Esophagus muscularis mucosa (tissue), 4 donors: ENCODE data around the gene ATP2A3. TPM values are rescaled to one million over a fixed set of nuclear protein-coding genes. Genes with fewer than 3 reads are reported as not detected.
A peak's percentile ranks its signal among the peaks of the same experiment; 100 is the strongest.

Experiments used
- DNase-seq: peaks from one replicate; pipeline ENCODE4 v3.0.0-alpha.2; 2017; ENCODE audit errors: extremely low spot score
- H3K27ac ChIP-seq, 4 donors: fragments of 200-600 bp; sonication (generic); replicated peaks in 1 of 4; 1 replicate in 3 of 4; 2 replicates in 1 of 4; pipeline ENCODE4 v1.5.1; 2016 to 2019; ENCODE audit warnings: mild to moderate bottlenecking in 1 of 4
- H3K27me3 ChIP-seq, 4 donors: fragments of 200-600 bp; sonication (generic); one replicate each; pipeline versions ENCODE4 v1.5.1 to v1.6.0; 2016 to 2019
- H3K36me3 ChIP-seq, 4 donors: fragments of 200-600 bp; sonication (generic); one replicate each; pipeline ENCODE4 v1.5.1; 2016 to 2019
- H3K4me1 ChIP-seq, 4 donors: fragments of 200-600 bp; sonication (generic); one replicate each; pipeline ENCODE4 v1.5.1; 2016 to 2019
- H3K4me3 ChIP-seq, 4 donors: fragments of 200-600 bp; sonication (generic); 1 replicate in 2 of 4; 2 replicates in 2 of 4; pipeline ENCODE4 v1.5.1; 2016 to 2019; ENCODE audit warnings: mild to moderate bottlenecking in 4 of 4, moderate library complexity in 1 of 4
- H3K9me3 ChIP-seq, 4 donors: fragments of 200-600 bp; sonication (generic); 1 replicate in 3 of 4; 2 replicates in 1 of 4; pipeline ENCODE4 v1.5.1; 2016 to 2019
- EP300 ChIP-seq: sonication (generic); formaldehyde crosslinking; IDR thresholded peaks from one replicate; pipeline ENCODE4 v1.6.1; 2017; ENCODE audit warnings: antibody characterized with exemption
- POLR2A ChIP-seq: fragments of 450-650 bp; IDR thresholded peaks from one replicate; pipeline ENCODE4 v1.6.1; 2017; ENCODE audit warnings: antibody characterized with exemption, moderate library complexity, mild to moderate bottlenecking, low read depth
- POLR2AphosphoS5 ChIP-seq, 2 donors: sonication (generic); formaldehyde crosslinking; IDR thresholded peaks; one replicate each; pipeline ENCODE4 v1.6.1; 2017; ENCODE audit warnings: antibody characterized with exemption in 2 of 2
- WGBS: methylation state at CpG from one replicate; pipeline ENCODE4 v1.1.5; 2018; 5-methylcytosine and 5-hydroxymethylcytosine counted together
- intact Hi-C: fragments of 100-400 bp; cut with DNase I; formaldehyde crosslinking; loops from one replicate; pipeline ENCODE4 v1.15.1; 2023
- total RNA-seq, 4 donors: library from RNA; depleted of rRNA; stranded (reverse); fragments of >200 nt; gene quantifications; one replicate each; pipeline versions ENCODE4 v1.1.0 to v1.2.1, GENCODE V29; 2016
- TF ChIP-seq, protein P1 (sequence below), 3 experiments: fragments of 200-600 bp in 2 of 3; fragments of 450-650 bp in 1 of 3; sonication (generic) in 2 of 3; IDR thresholded peaks; one replicate each; pipeline ENCODE4 v1.5.1; 2017 to 2019; ENCODE audit warnings: antibody characterized with exemption in 3 of 3, mild to moderate bottlenecking in 2 of 3, moderate library complexity in 1 of 3

Gene ATP2A3
- total RNA-seq, 4 donors from 2014 or later: 17.9 to 35.4 (median 24.8) TPM

DNA sequence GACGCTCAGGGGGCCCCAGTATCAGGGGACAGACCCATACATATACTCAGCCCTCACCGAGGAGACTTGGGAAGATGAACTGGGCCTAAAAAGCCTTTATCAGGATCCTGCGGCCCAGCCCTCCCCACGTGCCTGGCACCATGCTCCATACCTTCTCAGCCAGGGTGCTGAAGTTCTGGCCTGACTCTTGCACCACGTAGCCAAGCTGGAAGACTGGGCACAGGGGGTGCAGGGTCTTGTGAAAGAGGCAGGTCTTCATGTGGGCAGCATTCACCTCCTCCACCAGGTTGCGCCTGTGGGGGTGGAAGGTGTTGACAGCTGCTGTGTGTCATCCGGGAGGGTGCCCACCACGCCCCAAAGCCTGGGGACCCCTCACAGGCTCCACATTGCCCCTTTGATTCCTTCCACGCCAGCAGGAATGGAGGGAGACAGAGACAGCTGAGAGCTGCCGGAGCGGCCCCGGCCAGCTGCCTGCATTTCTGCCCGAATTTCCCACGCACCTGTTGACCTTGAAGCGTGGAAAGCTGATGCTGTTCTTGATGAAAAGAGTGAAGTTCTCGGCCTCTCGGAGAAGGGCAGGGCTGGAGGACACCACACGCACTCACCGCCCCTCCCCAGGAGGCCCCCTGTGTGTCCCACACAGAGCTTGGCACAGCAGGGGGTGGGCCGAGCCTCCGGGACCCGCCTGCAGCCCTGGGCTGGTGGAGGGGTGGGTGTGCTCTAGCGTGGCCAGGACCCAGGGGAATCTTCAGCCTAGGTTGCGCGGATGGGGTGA is 61.0 kb downstream of the ATP2A3 start:
- Histone ChIP-seq H3K9me3 (no peaks in the 10 kb centered on the region), H3K4me1 (no peaks in the 10 kb centered on the region), H3K4me3 (no peak overlapping the region), H3K36me3 (no peaks in the 10 kb centered on the region), H3K27ac (no peak overlapping the region), H3K27me3 (no peaks in the 10 kb centered on the region)
- intact Hi-C loops: no loop called here
- TF ChIP-seq EP300 (no peak), POLR2AphosphoS5 (IDR thresholded peaks at IDR 0.05) (no peak), POLR2A (no peak)
- TF ChIP-seq, protein P1, sequence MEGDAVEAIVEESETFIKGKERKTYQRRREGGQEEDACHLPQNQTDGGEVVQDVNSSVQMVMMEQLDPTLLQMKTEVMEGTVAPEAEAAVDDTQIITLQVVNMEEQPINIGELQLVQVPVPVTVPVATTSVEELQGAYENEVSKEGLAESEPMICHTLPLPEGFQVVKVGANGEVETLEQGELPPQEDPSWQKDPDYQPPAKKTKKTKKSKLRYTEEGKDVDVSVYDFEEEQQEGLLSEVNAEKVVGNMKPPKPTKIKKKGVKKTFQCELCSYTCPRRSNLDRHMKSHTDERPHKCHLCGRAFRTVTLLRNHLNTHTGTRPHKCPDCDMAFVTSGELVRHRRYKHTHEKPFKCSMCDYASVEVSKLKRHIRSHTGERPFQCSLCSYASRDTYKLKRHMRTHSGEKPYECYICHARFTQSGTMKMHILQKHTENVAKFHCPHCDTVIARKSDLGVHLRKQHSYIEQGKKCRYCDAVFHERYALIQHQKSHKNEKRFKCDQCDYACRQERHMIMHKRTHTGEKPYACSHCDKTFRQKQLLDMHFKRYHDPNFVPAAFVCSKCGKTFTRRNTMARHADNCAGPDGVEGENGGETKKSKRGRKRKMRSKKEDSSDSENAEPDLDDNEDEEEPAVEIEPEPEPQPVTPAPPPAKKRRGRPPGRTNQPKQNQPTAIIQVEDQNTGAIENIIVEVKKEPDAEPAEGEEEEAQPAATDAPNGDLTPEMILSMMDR (IDR thresholded peaks at IDR 0.05): no peak
- 89% methylated on average over 24 of the region's 25 CpGs for WGBS
- no peak for DNase-seq

- TF ChIP-seq POLR2A (no peak), EP300 (no peak), POLR2AphosphoS5 (IDR thresholded peaks at IDR 0.05) (no peak)
- TF ChIP-seq, protein P1 (IDR thresholded peaks at IDR 0.05): no peak
- no peaks in the 10 kb centered on the region for H3K9me3 ChIP-seq
- 68% methylated on average over 6 of the region's 6 CpGs for WGBS
- intact Hi-C loops: no loop called here
- no peaks in the 10 kb centered on the region for H3K36me3 ChIP-seq
- peaks cover 6 to 13% (median 11%) of the 10 kb centered on the region in 4 donors for H3K4me1 ChIP-seq
- H3K27ac ChIP-seq: no peak overlapping the region
- H3K27me3 ChIP-seq: no peaks in the 10 kb centered on the region
- DNase-seq: no peak
- no peak overlapping the region for H3K4me3 ChIP-seq
Measured at GRCh38 chr17:3900646-3901045, 63.6 kb downstream of the ATP2A3 start.

GRCh38 chr17:3897731-3898130 is 66.5 kb downstream of the ATP2A3 start:
- TF ChIP-seq POLR2AphosphoS5 (IDR thresholded peaks at IDR 0.05) (no peak), EP300 (no peak), POLR2A (no peak)
- TF ChIP-seq, protein P1 (IDR thresholded peaks at IDR 0.05): no peak
- Histone ChIP-seq H3K36me3 (no peaks in the 10 kb centered on the region), H3K4me3 (no peak overlapping the region), H3K27ac (no peak overlapping the region), H3K4me1 (peaks cover 32 to 39% (median 36%) of the 10 kb centered on the region in 4 donors), H3K9me3 (no peaks in the 10 kb centered on the region), H3K27me3 (no peaks in the 10 kb centered on the region)
- intact Hi-C loops: no loop called here
- no peak for DNase-seq
- WGBS: 100% methylated on average over 7 of the region's 12 CpGs

DNA sequence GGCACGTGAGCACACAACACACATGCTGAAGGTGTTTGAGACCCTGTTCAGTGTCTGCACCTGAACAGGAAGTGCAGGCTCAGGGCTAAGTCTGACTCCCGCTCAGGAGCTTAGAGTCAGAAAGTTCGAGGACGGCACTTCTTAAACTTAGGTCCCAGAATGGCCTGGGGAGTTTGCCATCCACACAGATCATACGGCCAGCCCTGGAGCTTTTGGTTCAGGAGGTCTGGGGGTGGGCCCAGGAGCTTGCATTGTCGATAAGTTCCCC is 67.3 kb downstream of the ATP2A3 start:
- Histone ChIP-seq H3K4me1 (peaks cover 40 to 47% (median 43%) of the 10 kb centered on the region in 4 donors), H3K36me3 (no peaks in the 10 kb centered on the region), H3K9me3 (no peaks in the 10 kb centered on the region), H3K27ac (peak overlapping the region in 1 of 4 donors; percentile 91), H3K27me3 (no peaks in the 10 kb centered on the region), H3K4me3 (no peak overlapping the region)
- WGBS: 93% methylated on average over 6 of the region's 6 CpGs
- DNase-seq: no peak
- intact Hi-C loops: no loop called here
- TF ChIP-seq EP300 (no peak), POLR2AphosphoS5 (IDR thresholded peaks at IDR 0.05) (no peak), POLR2A (no peak)
- TF ChIP-seq, protein P1 (IDR thresholded peaks at IDR 0.05): no peak
